Motor neuron (in vitro differentiated cells): Measurements from ENCODE around the gene MYO5A. TPM values are rescaled to one million over a fixed set of nuclear protein-coding genes. Genes with fewer than 3 reads are reported as not detected.

ENCODE experiments used
- ATAC-seq, 8 experiments: fragments of 200-7000 bp; cut with Tn5 transposase; replicated peaks in 6 of 8; 2 replicates each; pipeline ENCODE4 v1.8.0; 2021; ENCODE audit warnings: mild to moderate bottlenecking in 8 of 8, moderate library complexity in 8 of 8
- H3K27ac ChIP-seq, 2 donors: fragments of 250-450 bp; sonication (Bioruptor Pico); 2 replicates each; pipeline ENCODE4 v1.9.0; 2021; ENCODE audit warnings: antibody characterized with exemption in 2 of 2, mild to moderate bottlenecking in 2 of 2, moderate library complexity in 1 of 2
- H3K4me1 ChIP-seq, 2 donors: fragments of 250-450 bp; sonication (Bioruptor Pico); replicated peaks in 1 of 2; 2 replicates each; pipeline ENCODE4 v1.6.1; 2021; ENCODE audit warnings: antibody characterized with exemption in 2 of 2, mild to moderate bottlenecking in 2 of 2, moderate library complexity in 1 of 2
- H3K4me3 ChIP-seq, 5 donors: fragments of 250-450 bp; sonication (Bioruptor Pico); 2 replicates each; pipeline ENCODE4 v1.9.0; 2021; ENCODE audit warnings: antibody characterized with exemption in 5 of 5, mild to moderate bottlenecking in 5 of 5, moderate library complexity in 4 of 5
- WGBS, 10 experiments: fragments of 450-650 bp; shearing (Covaris generic); methylation state at CpG; one replicate each; pipeline ENCODE4 v1.0.0; 2022; 5-methylcytosine and 5-hydroxymethylcytosine counted together
- in situ Hi-C, 9 experiments: fragments of 400-800 bp; cut with MboI; loops; one replicate each; pipeline ENCODE4 v1.15.0; 2021; ENCODE audit warnings: low sequenced_read_pairs in 9 of 9, low pct_unique_long_range_greater_than_20kb in 2 of 9; ENCODE audit not compliant: unreplicated experiment in 9 of 9
- total RNA-seq, 8 experiments: library from RNA; unstranded; fragments of 300-600 nt; gene quantifications; 2 replicates each; pipeline versions ENCODE4 v1.2.3 to v1.2.4, GENCODE V29; 2022

The MYO5A gene
- total RNA-seq, 8 experiments from 2014 or later, result 8.3 to 74.1 (median 39.8) TPM

GRCh38 chr15:52308446-52309153 lies 220.1 kb downstream of the MYO5A start:
- no peak for ATAC-seq
- 80 to 100% (median 93%) methylated on average over 1 to 7 of the region's 8 CpGs; no CpG with 5 or more reads in 5 of the 10 experiments for WGBS, 10 experiments
- Histone ChIP-seq H3K27ac (no peak overlapping the region), H3K4me1 (no peaks in the 10 kb centered on the region), H3K4me3 (no peak overlapping the region)
- in situ Hi-C loops, result no loop called here

- no peak overlapping the region for H3K27ac ChIP-seq
- in situ Hi-C loops, result no loop called here
- no peak for ATAC-seq
- no peak overlapping the region for H3K4me3 ChIP-seq
- 64 to 100% (median 97%) methylated on average over 3 to 4 of the region's 4 CpGs for WGBS, 10 experiments
- no peaks in the 10 kb centered on the region for H3K4me1 ChIP-seq
Observed at GRCh38 chr15:52307847-52308246, 220.8 kb downstream of the MYO5A start.

GRCh38 chr15:52306270-52306669 lies 222.4 kb downstream of the MYO5A start:
- no peak overlapping the region for H3K4me3 ChIP-seq
- no peak overlapping the region for H3K27ac ChIP-seq
- 14 to 100% (median 45%) methylated on average over 1 of the region's 1 CpG; no CpG with 5 or more reads in 4 of the 10 experiments for WGBS, 10 experiments
- H3K4me1 ChIP-seq, result no peaks in the 10 kb centered on the region
- in situ Hi-C loops, result no loop called here
- ATAC-seq, result peak in 3 of 8 experiments; percentile 34 to 86 (median 36)

GRCh38 chr15:52303093-52303772 lies 225.4 kb downstream of the MYO5A start:
- no peaks in the 10 kb centered on the region for H3K4me1 ChIP-seq

GRCh38 chr15:52301265-52301847 lies 227.3 kb downstream of the MYO5A start:
- Histone ChIP-seq H3K27ac (no peak overlapping the region), H3K4me1 (no peaks in the 10 kb centered on the region), H3K4me3 (no peak overlapping the region)
- ATAC-seq, result no peak
- WGBS, 10 experiments, result 70 to 100% (median 80%) methylated on average over 1 to 2 of the region's 2 CpGs; no CpG with 5 or more reads in 1 of the 10 experiments
- in situ Hi-C loops, result no loop called here

More at GRCh38 chr15:52303093-52303772, 225.4 kb downstream of the MYO5A start:
- 30 to 93% (median 75%) methylated on average over 2 to 3 of the region's 3 CpGs; no CpG with 5 or more reads in 3 of the 10 experiments for WGBS, 10 experiments
- H3K4me3 ChIP-seq, result no peak overlapping the region
- H3K27ac ChIP-seq, result no peak overlapping the region
- ATAC-seq, result no peak
- in situ Hi-C loops, result no loop called here

GRCh38 chr15:52295421-52296001 lies 233.2 kb downstream of the MYO5A start, which contains the start of gene MYO5C:
Gene MYO5C, minus strand, starts transcription at chr15:52295804. Its CDS starts 168 bp downstream, at chr15:52295636.
- WGBS, 10 experiments, result 0 to 10% (median 3%) methylated on average over 2 to 5 of the region's 65 CpGs; no CpG with 5 or more reads in 7 of the 10 experiments
- H3K4me1 ChIP-seq, result no peaks in the 10 kb centered on the region
- ATAC-seq, result peak; percentile 45 to 97 (median 79)
- H3K27ac ChIP-seq, result no peak within 1 kb of the TSS
- in situ Hi-C loops, result no loop called here
- H3K4me3 ChIP-seq, result peak within 1 kb of the TSS; percentile 37 to 42 (median 39)

- Histone ChIP-seq H3K4me3 (peak overlapping the region; percentile 37 to 42 (median 39)), H3K4me1 (no peaks in the 10 kb centered on the region), H3K27ac (no peak overlapping the region)
- in situ Hi-C loops, result no loop called here
- 11 to 48% (median 20%) methylated on average over 1 to 3 of the region's 32 CpGs; no CpG with 5 or more reads in 5 of the 10 experiments for WGBS, 10 experiments
- ATAC-seq, result peak in 6 of 8 experiments; percentile 32 to 55 (median 50)
Observed at GRCh38 chr15:52294881-52295420, 233.7 kb downstream of the MYO5A start.

GRCh38 chr15:52292780-52293392 lies 235.8 kb downstream of the MYO5A start:
- Histone ChIP-seq H3K4me3 (no peak overlapping the region), H3K27ac (no peak overlapping the region), H3K4me1 (no peaks in the 10 kb centered on the region)
- ATAC-seq, result no peak
- in situ Hi-C loops, result no loop called here
- 67 to 100% (median 94%) methylated on average over 1 to 6 of the region's 7 CpGs; no CpG with 5 or more reads in 3 of the 10 experiments for WGBS, 10 experiments

GRCh38 chr15:52291204-52291603 lies 237.5 kb downstream of the MYO5A start:
- Histone ChIP-seq H3K4me1 (no peaks in the 10 kb centered on the region), H3K27ac (no peak overlapping the region), H3K4me3 (no peak overlapping the region)
- no peak for ATAC-seq
- in situ Hi-C loops, result no loop called here
- WGBS, 10 experiments, result 64 to 100% (median 87%) methylated on average over 2 to 4 of the region's 4 CpGs; no CpG with 5 or more reads in 2 of the 10 experiments

- WGBS, 10 experiments, result 46 to 100% (median 88%) methylated on average over 1 to 3 of the region's 3 CpGs; no CpG with 5 or more reads in 3 of the 10 experiments
- H3K4me3 ChIP-seq, result no peak overlapping the region
- H3K27ac ChIP-seq, result no peak overlapping the region
- H3K4me1 ChIP-seq, result no peaks in the 10 kb centered on the region
- no peak for ATAC-seq
- in situ Hi-C loops, result no loop called here
Observed at GRCh38 chr15:52290800-52291199, 237.9 kb downstream of the MYO5A start.

GRCh38 chr15:52290329-52290728 lies 238.4 kb downstream of the MYO5A start:
- in situ Hi-C loops, result no loop called here
- no peak for ATAC-seq
- WGBS, 10 experiments, result 36 to 75% (median 53%) methylated on average over 2 to 4 of the region's 4 CpGs
- no peaks in the 10 kb centered on the region for H3K4me1 ChIP-seq
- no peak overlapping the region for H3K4me3 ChIP-seq
- H3K27ac ChIP-seq, result no peak overlapping the region

- WGBS, 10 experiments, result 14% methylated on average over 2 of the region's 4 CpGs; no CpG with 5 or more reads in 9 of the 10 experiments
- in situ Hi-C loops, result no loop called here
- Histone ChIP-seq H3K4me1 (no peaks in the 10 kb centered on the region), H3K27ac (no peak overlapping the region), H3K4me3 (no peak overlapping the region)
- ATAC-seq, result peak in 3 of 8 experiments; percentile 9 to 73 (median 63)
Observed at GRCh38 chr15:52289629-52290081, 239.0 kb downstream of the MYO5A start.
